ENCODE results near the gene TNN. TPM values are rescaled to one million over a fixed set of nuclear protein-coding genes. Genes with fewer than 3 reads are reported as not detected.

The TNN gene
- total and polyA plus RNA-seq, 10 of the 15 experiments (the other 5 are each of a cell fraction or from before 2014, with no cell fraction given): 0.05 to 0.17 (median 0.11) TPM

- TF ChIP-seq ZNF687 (IDR thresholded peaks at IDR 0.05) (no peak), RAD21 (IDR thresholded peaks at IDR 0.05; ENCODE audit: insufficient read depth, low read depth, low read length) (no peak), REST (IDR thresholded peaks at IDR 0.05; ENCODE audit: low read depth, low read length) (no peak), HDAC2 (IDR thresholded peaks at IDR 0.05) (no peak), MTA3 (IDR thresholded peaks at IDR 0.05; ENCODE audit: borderline replicate concordance, low read length) (no peak), EZH2 (IDR thresholded peaks at IDR 0.05; ENCODE audit: borderline replicate concordance, control insufficient read depth, low read depth, low read length) (no peak)
These were observed 32.9 kb upstream of the TNN start (continued) for GRCh38 chr1:175034775-175035174.

All from GM12878 (cell line).